ENCODE data around the gene MBOAT1.

DNA sequence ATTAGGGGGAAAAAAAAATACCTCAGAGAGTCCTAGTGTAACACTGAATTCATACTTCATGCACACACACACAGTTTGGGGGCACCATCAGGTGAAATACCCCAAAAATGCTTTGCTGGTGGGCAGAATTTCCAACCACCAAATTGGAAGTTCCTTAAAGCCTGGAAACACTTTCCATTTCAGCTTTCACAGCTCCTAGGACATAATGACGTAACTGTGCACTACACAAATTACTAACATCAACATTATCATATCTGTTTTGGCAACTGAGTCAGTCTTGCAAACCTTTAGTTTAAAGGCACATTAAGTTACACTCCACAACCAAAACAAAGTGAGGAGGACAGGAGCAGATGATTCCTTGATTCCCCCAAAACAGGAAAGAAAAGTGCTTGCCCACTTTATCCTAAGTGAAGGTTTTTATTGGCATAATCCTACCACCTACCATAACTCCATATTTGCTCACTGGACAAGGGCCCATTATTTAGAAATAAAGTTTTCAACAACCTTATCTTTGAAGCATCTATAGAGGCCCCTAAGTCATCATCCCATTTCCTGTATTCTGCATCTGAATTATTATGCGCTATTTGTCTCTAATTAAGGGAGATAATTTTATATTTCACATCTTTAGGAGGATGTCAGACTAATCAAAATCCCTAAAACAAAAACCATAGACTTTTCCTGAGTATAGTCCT is 3.4 kb downstream of the MBOAT1 start:
- TF ChIP-seq CTCF (IDR thresholded peaks at IDR 0.05), result no peak
- no peak for TF ChIP-seq POLR2A (IDR thresholded peaks at IDR 0.05)

Measured in Peyer's patch (tissue), 4 donors.